Osteoblast (primary cell): ENCODE results near the gene COL6A2. TPM values are rescaled to one million over a fixed set of nuclear protein-coding genes. Genes with fewer than 3 reads are reported as not detected.
"Not testable (repeated sequence)": the region's sequence is repeated elsewhere in the genome, so short reads cannot be mapped to it uniquely, and the experiment has no call there.

ENCODE experiments used
- DNase-seq: peaks from one replicate; pipeline ENCODE4 v3.0.0; 2011; ENCODE audit warnings: low spot score, mixed read lengths; ENCODE audit not compliant: insufficient read length; ENCODE audit errors: missing footprints
- H2AFZ ChIP-seq: 2 replicates; pipeline ENCODE4 v1.6.0; 2011; ENCODE audit warnings: mild to moderate bottlenecking, low read length
- H3K27ac ChIP-seq: 2 replicates; pipeline ENCODE4 v1.5.1; 2011; ENCODE audit warnings: mild to moderate bottlenecking, low read depth, low read length, moderate library complexity
- H3K27me3 ChIP-seq: 2 replicates; pipeline ENCODE4 v1.6.0; 2012; ENCODE audit warnings: mild to moderate bottlenecking, control low read depth, inconsistent platforms, low read length, moderate library complexity; ENCODE audit not compliant: insufficient read depth
- H3K36me3 ChIP-seq: 2 replicates; pipeline ENCODE4 v1.5.1; 2011; ENCODE audit warnings: mild to moderate bottlenecking, low read length, control low read depth, moderate library complexity; ENCODE audit not compliant: insufficient read depth
- H3K4me1 ChIP-seq: 2 replicates; pipeline ENCODE4 v1.5.1; 2011; ENCODE audit warnings: mild to moderate bottlenecking, low read length, control low read depth, moderate library complexity; ENCODE audit not compliant: insufficient read depth
- H3K4me2 ChIP-seq: 2 replicates; pipeline ENCODE4 v1.6.0; 2011; ENCODE audit warnings: mild to moderate bottlenecking, low read length; ENCODE audit not compliant: insufficient read depth
- H3K4me3 ChIP-seq: fragments of 200-600 bp; sonication (generic); 3 replicates; pipeline ENCODE4 v1.5.1; 2012; ENCODE audit warnings: mild to moderate bottlenecking, low read length, inconsistent platforms; ENCODE audit not compliant: insufficient read depth
- H3K79me2 ChIP-seq: 2 replicates; pipeline ENCODE4 v1.6.0; 2012; ENCODE audit warnings: mild to moderate bottlenecking, low read length, control low read depth, inconsistent platforms; ENCODE audit not compliant: insufficient read depth
- H3K9me3 ChIP-seq: 2 replicates; pipeline ENCODE4 v1.5.1; 2011; ENCODE audit warnings: low read depth, low read length, control low read depth
- H4K20me1 ChIP-seq: 2 replicates; pipeline ENCODE4 v1.6.0; 2012; ENCODE audit warnings: mild to moderate bottlenecking, low read length, control low read depth; ENCODE audit not compliant: insufficient read depth
- small RNA-seq: library from RNA; depleted of rRNA; stranded (forward); fragments of <200 nt; gene quantifications from one replicate; pipeline ENCODE3, GENCODE V24; 2012
- total RNA-seq: library from RNA; depleted of rRNA; stranded (reverse); fragments of >200 nt; gene quantifications from 2 replicates; pipeline ENCODE4 v1.2.3, GENCODE V29; 2012
- TF ChIP-seq, protein P1 (sequence below): IDR thresholded peaks from 2 replicates; pipeline ENCODE4 v1.5.1; 2011; ENCODE audit warnings: mild to moderate bottlenecking, low read depth, low read length, moderate library complexity; ENCODE audit errors: extremely low read depth

The COL6A2 gene
- total RNA-seq, 1 donor: 1,265 TPM

DNA sequence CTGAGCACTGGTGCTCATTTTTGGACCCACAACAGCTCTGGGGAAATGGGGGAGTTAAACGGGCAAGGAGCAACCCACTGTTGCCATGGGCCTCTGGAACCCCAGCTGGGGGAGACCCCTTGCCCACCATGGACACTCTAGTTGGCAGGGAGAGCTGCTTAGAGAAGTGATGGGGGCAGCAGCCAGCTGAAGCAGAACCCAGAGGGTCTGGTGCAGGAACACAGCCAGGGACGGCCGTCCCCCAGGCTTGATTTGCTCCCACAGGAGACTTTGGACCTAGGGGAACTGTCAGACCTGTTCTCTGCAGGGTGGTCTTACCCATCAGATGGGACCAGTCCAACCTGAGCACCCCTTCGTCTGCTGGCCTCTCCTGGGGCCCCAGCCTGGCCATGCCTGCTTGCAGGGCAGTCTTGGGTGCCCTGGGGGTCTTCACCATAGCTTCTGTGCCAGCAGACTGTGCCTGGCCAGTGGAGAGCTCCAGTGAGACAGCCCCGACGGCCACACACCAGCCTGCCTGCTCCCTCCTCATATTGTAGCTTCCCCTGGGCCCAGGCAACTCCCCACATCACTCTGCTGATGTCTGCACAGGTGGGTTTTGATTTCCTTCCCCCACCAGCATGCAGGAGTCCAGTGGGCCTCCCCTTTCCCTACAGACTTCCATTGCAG is 75.1 kb downstream of the COL6A2 start:
- TF ChIP-seq, protein P1, sequence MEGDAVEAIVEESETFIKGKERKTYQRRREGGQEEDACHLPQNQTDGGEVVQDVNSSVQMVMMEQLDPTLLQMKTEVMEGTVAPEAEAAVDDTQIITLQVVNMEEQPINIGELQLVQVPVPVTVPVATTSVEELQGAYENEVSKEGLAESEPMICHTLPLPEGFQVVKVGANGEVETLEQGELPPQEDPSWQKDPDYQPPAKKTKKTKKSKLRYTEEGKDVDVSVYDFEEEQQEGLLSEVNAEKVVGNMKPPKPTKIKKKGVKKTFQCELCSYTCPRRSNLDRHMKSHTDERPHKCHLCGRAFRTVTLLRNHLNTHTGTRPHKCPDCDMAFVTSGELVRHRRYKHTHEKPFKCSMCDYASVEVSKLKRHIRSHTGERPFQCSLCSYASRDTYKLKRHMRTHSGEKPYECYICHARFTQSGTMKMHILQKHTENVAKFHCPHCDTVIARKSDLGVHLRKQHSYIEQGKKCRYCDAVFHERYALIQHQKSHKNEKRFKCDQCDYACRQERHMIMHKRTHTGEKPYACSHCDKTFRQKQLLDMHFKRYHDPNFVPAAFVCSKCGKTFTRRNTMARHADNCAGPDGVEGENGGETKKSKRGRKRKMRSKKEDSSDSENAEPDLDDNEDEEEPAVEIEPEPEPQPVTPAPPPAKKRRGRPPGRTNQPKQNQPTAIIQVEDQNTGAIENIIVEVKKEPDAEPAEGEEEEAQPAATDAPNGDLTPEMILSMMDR: no peak
- Histone ChIP-seq H2AFZ (no peak overlapping the region), H3K4me2 (no peak overlapping the region), H3K79me2 (no peaks in the 10 kb centered on the region), H3K9me3 (peaks cover 3% of the 10 kb centered on the region), H3K36me3 (no peaks in the 10 kb centered on the region), H3K4me1 (no peaks in the 10 kb centered on the region), H4K20me1 (no peaks in the 10 kb centered on the region), H3K27ac (no peak overlapping the region), H3K27me3 (no peaks in the 10 kb centered on the region), H3K4me3 (no peak overlapping the region)
- peak; percentile 30 for DNase-seq

DNA sequence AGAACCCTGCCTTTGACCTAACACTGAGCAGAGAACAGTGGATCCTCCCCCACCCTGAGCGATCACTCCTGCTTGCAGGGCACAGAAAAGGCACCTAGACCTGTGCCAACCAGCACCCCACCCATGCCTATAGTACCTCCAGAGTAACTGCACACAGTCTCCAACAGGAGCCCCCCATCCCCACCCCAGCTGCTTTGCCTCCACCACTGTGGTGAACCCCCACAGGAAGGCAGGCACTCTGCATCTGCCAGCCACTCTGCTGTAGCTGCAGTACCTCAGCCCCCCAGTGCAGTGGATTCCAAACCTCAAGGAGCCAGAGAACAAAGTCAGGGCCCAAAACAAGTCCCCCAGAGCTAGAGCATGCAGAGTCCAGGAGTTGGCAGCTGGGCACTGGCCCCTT is 75.7 kb downstream of the COL6A2 start:
- H3K4me1 ChIP-seq: no peaks in the 10 kb centered on the region
- no peak for DNase-seq
- no peaks in the 10 kb centered on the region for H3K79me2 ChIP-seq
- no peaks in the 10 kb centered on the region for H3K27me3 ChIP-seq
- no peak overlapping the region for H3K4me3 ChIP-seq
- H3K27ac ChIP-seq: no peak overlapping the region
- TF ChIP-seq, protein P1: no peak
- no peaks in the 10 kb centered on the region for H4K20me1 ChIP-seq
- H2AFZ ChIP-seq: no peak overlapping the region
- no peaks in the 10 kb centered on the region for H3K36me3 ChIP-seq
- H3K9me3 ChIP-seq: peaks cover 3% of the 10 kb centered on the region
- no peak overlapping the region for H3K4me2 ChIP-seq

DNA sequence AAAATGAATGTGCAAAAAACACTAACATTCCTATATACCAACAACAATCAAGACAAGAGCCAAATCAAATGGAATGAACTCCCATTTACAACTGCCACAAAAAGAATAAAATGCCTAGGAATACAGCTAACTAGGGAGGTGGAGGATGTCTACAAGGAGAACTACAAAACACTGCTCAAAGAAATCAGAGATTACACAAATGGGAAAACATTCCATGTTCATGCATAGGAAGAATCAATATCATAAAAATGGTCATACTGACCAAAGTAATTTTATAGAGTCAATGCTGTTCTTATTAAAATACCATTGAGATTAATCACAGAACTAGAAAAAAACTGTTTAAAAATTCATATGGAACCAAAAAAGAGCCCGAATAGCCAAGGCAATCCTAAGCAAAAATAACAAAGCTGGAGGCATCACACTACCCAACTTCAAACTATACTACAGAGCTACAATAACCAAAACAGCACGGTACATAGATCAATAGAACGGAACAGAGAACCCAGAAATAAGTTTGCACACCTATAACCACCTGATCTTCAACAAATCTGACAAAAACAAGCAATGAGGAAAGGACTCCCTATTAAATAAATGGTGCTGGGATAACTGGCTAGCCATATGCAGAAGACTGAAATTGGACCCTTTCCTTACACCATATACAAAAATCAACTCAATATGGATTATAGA is 78.7 kb downstream of the COL6A2 start:
- H3K4me3 ChIP-seq, H3K4me1 ChIP-seq, H3K79me2 ChIP-seq, H3K9me3 ChIP-seq, H3K27me3 ChIP-seq, H3K36me3 ChIP-seq, H3K4me2 ChIP-seq, H3K27ac ChIP-seq, DNase-seq, H4K20me1 ChIP-seq, H2AFZ ChIP-seq: not testable (repeated sequence)

DNA sequence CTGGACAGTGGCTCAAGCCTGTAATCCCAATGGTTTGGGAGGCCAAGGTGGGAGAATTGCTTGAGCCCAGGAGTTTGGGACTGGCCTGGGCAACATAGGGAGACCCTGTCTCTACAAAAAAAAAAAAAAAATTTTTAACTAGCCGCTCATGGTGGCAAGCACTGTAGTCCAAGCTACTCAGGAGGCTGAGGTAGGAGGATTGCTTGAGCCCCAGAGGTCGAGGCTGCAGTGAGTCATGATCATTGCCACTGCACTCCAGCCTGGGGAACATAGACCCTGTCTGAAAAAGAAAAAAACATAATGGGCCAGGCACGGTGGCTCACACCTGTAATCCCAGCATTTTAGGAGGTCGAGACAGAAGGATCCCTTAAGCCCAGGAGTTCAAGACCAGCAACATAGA is 81.0 kb downstream of the COL6A2 start:
- no peak for DNase-seq
- H3K4me2 ChIP-seq: no peak overlapping the region
- peaks cover 2% of the 10 kb centered on the region for H3K4me1 ChIP-seq
- H3K27me3 ChIP-seq: no peaks in the 10 kb centered on the region
- H3K9me3 ChIP-seq: no peaks in the 10 kb centered on the region
- TF ChIP-seq, protein P1: no peak
- no peak overlapping the region for H2AFZ ChIP-seq
- H3K79me2 ChIP-seq: no peaks in the 10 kb centered on the region
- H3K36me3 ChIP-seq: no peaks in the 10 kb centered on the region
- no peaks in the 10 kb centered on the region for H4K20me1 ChIP-seq
- H3K4me3 ChIP-seq: no peak overlapping the region
- no peak overlapping the region for H3K27ac ChIP-seq

Small RNAs within 50 kb of the gene (small RNA-seq; reads per million reads assigned to genes)
- gene PSMA6P3: not detected

Other genes with a start within 250 kb of the COL6A2 start
- gene COL6A1, start 116.3 kb upstream of the COL6A2 start, total RNA-seq: 1,531 and 1,612 TPM in 2 replicates
- gene FTCD, start 57.5 kb downstream of the COL6A2 start, total RNA-seq: 0.29 and 0.36 TPM in 2 replicates
- 3.2 and 6.9 TPM in 2 replicates for gene SPATC1L, start 86.3 kb downstream of the COL6A2 start, total RNA-seq
- 122 and 145 TPM in 2 replicates for gene LSS, start 130.7 kb downstream of the COL6A2 start, total RNA-seq
- gene MCM3AP, start 187.5 kb downstream of the COL6A2 start, total RNA-seq: 63.6 and 64.8 TPM in 2 replicates
- 12.4 and 18.8 TPM in 2 replicates for gene YBEY, start 188.2 kb downstream of the COL6A2 start, total RNA-seq
- 2.2 and 3.2 TPM in 2 replicates for gene C21orf58, start 225.8 kb downstream of the COL6A2 start, total RNA-seq
- 19.2 and 23.0 TPM in 2 replicates for gene PCNT, start 226.0 kb downstream of the COL6A2 start, total RNA-seq